IMR-90 (cell line): ENCODE results near the gene SPTLC3.

ENCODE experiments used
- BHLHE40 ChIP-seq: fragments of 150-350 bp; IDR thresholded peaks from 2 replicates; pipeline ENCODE4 v1.6.1; 2016; ENCODE audit warnings: mild to moderate bottlenecking, low read depth, low read length
- CTCF ChIP-seq: conservative IDR thresholded peaks from 2 replicates; pipeline ENCODE4 v1.5.1; 2012; ENCODE audit warnings: mild to moderate bottlenecking, low read depth, low read length, improper control_type of control experiment
- FOS ChIP-seq: fragments of 150-350 bp; IDR thresholded peaks from 2 replicates; pipeline ENCODE4 v1.6.1; 2016; ENCODE audit warnings: low read depth, low read length
- MAFK ChIP-seq: IDR thresholded peaks from 2 replicates; pipeline ENCODE4 v1.6.1; 2012; ENCODE audit warnings: low read depth, low read length, improper control_type of control experiment
- MAZ ChIP-seq: IDR thresholded peaks from 2 replicates; pipeline ENCODE4 v1.6.1; 2012; ENCODE audit warnings: low read depth, mild to moderate bottlenecking, low read length, improper control_type of control experiment, moderate library complexity, borderline replicate concordance
- NFE2L2 ChIP-seq: fragments of 150-350 bp; IDR thresholded peaks from 2 replicates; pipeline ENCODE4 v1.6.1; 2016; ENCODE audit warnings: low read depth, mild to moderate bottlenecking, low read length
- POLR2A ChIP-seq: IDR thresholded peaks from 2 replicates; pipeline ENCODE4 v1.6.1; 2012; ENCODE audit warnings: mild to moderate bottlenecking, low read depth, low read length
- RAD21 ChIP-seq: IDR thresholded peaks from 2 replicates; pipeline ENCODE4 v1.6.1; 2012; ENCODE audit warnings: low read length, improper control_type of control experiment
- RCOR1 ChIP-seq: IDR thresholded peaks from 2 replicates; pipeline ENCODE4 v1.6.1; 2012; ENCODE audit warnings: mild to moderate bottlenecking, low read length, improper control_type of control experiment; ENCODE audit not compliant: insufficient replicate concordance
- RFX5 ChIP-seq: IDR thresholded peaks from 2 replicates; pipeline ENCODE4 v1.8.0; 2012; ENCODE audit warnings: low read depth, mild to moderate bottlenecking, low read length, moderate library complexity
- SMC3 ChIP-seq: fragments of 150-350 bp; IDR thresholded peaks from 2 replicates; pipeline ENCODE4 v1.6.1; 2016; ENCODE audit warnings: low read depth, mild to moderate bottlenecking, antibody characterized with exemption, low read length, moderate library complexity
- USF2 ChIP-seq: fragments of 150-350 bp; IDR thresholded peaks from 2 replicates; pipeline ENCODE4 v1.6.1; 2017; ENCODE audit warnings: mild to moderate bottlenecking, antibody characterized with exemption, low read length, low read depth
- TF ChIP-seq, protein P1 (sequence below): fragments of 150-350 bp; IDR thresholded peaks from 2 replicates; pipeline ENCODE4 v1.6.1; 2016; ENCODE audit warnings: low read depth, mild to moderate bottlenecking, low read length, moderate library complexity, borderline replicate concordance

DNA sequence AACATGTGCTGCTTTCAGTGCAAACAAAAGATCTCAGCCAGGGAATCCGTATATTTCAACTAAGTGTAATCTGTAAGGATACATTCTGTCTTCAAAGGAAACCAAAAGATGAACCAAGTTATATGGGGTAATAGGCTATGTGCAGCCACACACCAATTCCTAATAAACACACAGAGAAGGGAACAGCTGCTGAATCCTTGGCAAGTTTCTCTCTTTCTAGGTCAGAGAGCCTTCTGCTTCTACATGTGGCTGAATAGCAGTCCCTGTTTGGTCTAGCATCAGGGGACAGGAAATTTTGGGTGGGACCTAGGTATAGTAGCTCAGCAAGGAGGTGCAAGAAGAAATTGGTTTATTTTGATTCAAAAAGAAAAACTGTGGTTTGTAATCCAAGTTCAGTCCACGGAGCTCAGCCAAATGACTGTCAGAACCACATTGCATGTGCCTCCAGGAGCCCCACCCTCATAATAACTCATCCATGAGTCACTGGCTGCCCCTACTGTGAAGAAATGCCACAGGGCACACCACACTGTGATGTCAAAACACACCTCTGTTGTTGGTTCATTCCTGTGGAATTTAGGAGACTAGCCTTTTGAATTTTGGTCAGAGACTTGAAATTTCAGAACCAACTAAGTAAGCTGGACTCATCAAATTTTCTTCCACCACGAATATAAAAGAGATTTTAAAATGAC lies 21.1 kb downstream of the SPTLC3 start:
- TF ChIP-seq POLR2A, result no peak
- TF ChIP-seq CTCF, result no peak
- TF ChIP-seq, protein P1, sequence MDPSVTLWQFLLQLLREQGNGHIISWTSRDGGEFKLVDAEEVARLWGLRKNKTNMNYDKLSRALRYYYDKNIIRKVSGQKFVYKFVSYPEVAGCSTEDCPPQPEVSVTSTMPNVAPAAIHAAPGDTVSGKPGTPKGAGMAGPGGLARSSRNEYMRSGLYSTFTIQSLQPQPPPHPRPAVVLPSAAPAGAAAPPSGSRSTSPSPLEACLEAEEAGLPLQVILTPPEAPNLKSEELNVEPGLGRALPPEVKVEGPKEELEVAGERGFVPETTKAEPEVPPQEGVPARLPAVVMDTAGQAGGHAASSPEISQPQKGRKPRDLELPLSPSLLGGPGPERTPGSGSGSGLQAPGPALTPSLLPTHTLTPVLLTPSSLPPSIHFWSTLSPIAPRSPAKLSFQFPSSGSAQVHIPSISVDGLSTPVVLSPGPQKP, result no peak
- peak; percentile 80; the same call in 1 of the 2 replicates for TF ChIP-seq BHLHE40
- TF ChIP-seq RAD21, result no peak
- TF ChIP-seq MAZ, result peak; percentile 69
- TF ChIP-seq USF2, result no peak
- peak; percentile 30; the same call in 1 of the 2 replicates for TF ChIP-seq FOS
- no peak for TF ChIP-seq SMC3
- no peak for TF ChIP-seq RFX5
- TF ChIP-seq RCOR1, result no peak
- TF ChIP-seq NFE2L2, result no peak
- peak; percentile 2; the same call in 1 of the 2 replicates for TF ChIP-seq MAFK
